A549 (cell line): ENCODE results near the gene TBL1X. TPM values are rescaled to one million over a fixed set of nuclear protein-coding genes. Genes with fewer than 3 reads are reported as not detected.

Experiments used
- ATAC-seq, 2 experiments: fragments of 200-7000 bp in 1 of 2; fragments of >200 bp in 1 of 2; cut with Nextera tagmentation in 1 of 2; cut with Tn5 transposase in 1 of 2; 3 replicates each; pipeline versions ENCODE4 v1.8.0 to v1.9.1; 2018 to 2020; ENCODE audit warnings: mild to moderate bottlenecking in 1 of 2, moderate library complexity in 1 of 2
- CTCF ChIA-PET: fragments of 300-600 bp; sonication (Branson Sonifier 250); formaldehyde crosslinking; extraction: SDS; loops from one replicate; lab custom pipeline; 2021; ENCODE audit warnings: antibody characterized with exemption, inconsistent platforms; lab: Yijun Ruan, JAX
- POLR2A ChIA-PET: fragments of 350-600 bp; formaldehyde crosslinking; extraction: SDS; loops from one replicate; lab custom pipeline; 2021; ENCODE audit warnings: antibody characterized with exemption, inconsistent platforms; lab: Yijun Ruan, JAX
- DNase-seq, 2 experiments: peaks; one replicate each; pipeline versions ENCODE4 v3.0.0 to v3.0.0-alpha.2; 2011 to 2016; ENCODE audit warnings: low read depth in 1 of 2, low spot score in 1 of 2
- FAIRE-seq: peaks from 2 replicates; lab custom pipeline; 2011; peaks lifted over from hg19 to GRCh38; lab: Jason Lieb, UNC
- H3K27ac ChIP-seq, 2 experiments: fragments of >200 bp; sonication (Bioruptor Twin); formaldehyde crosslinking; 3 replicates each; pipeline ENCODE4 v1.5.1; 2016 to 2017
- H3K4me1 ChIP-seq: fragments of >200 bp; sonication (Bioruptor Twin); formaldehyde crosslinking; 3 replicates; pipeline ENCODE4 v1.6.1; 2016
- H3K4me2 ChIP-seq: fragments of >200 bp; sonication (Bioruptor Twin); formaldehyde crosslinking; 3 replicates; pipeline ENCODE4 v1.6.1; 2016
- H3K4me3 ChIP-seq: fragments of >200 bp; sonication (Bioruptor Twin); formaldehyde crosslinking; 3 replicates; pipeline ENCODE4 v1.5.1; 2016
- H3K9me3 ChIP-seq: fragments of >200 bp; sonication (Bioruptor Twin); formaldehyde crosslinking; 3 replicates; pipeline ENCODE4 v1.6.1; 2016
- ATOH8 ChIP-seq: fragments of 250-450 bp; sonication (Bioruptor Pico); IDR thresholded peaks from 2 replicates; pipeline ENCODE4 v1.5.0; 2020; ENCODE audit warnings: low read depth, mild to moderate bottlenecking, moderate library complexity
- BCL3 ChIP-seq: fragments of >200 bp; sonication (Bioruptor Twin); formaldehyde crosslinking; IDR thresholded peaks from 3 replicates; pipeline ENCODE4 v1.6.1; 2016
- BHLHE40 ChIP-seq: IDR thresholded peaks from 2 replicates; pipeline ENCODE4 v1.6.1; 2012; ENCODE audit warnings: low read depth, low read length, inconsistent platforms
- CBX2 ChIP-seq: fragments of 200-600 bp; sonication (generic); IDR thresholded peaks from 2 replicates; pipeline ENCODE4 v1.6.1; 2016; ENCODE audit warnings: low read depth, mild to moderate bottlenecking, borderline replicate concordance
- CEBPB ChIP-seq, 2 experiments: fragments of >200 bp in 1 of 2; sonication (Bioruptor Twin) in 1 of 2; formaldehyde crosslinking in 1 of 2; IDR thresholded peaks; 2 replicates each; pipeline ENCODE4 v1.6.1; 2012 to 2016
- E2F6 ChIP-seq: IDR thresholded peaks from 2 replicates; pipeline ENCODE4 v1.6.1; 2012; ENCODE audit warnings: low read depth, borderline replicate concordance
- EHMT2 ChIP-seq: fragments of 200-600 bp; sonication (generic); IDR thresholded peaks from 2 replicates; pipeline ENCODE4 v1.6.1; 2016; ENCODE audit warnings: antibody characterized with exemption, low read depth, mild to moderate bottlenecking, moderate library complexity
- EP300 ChIP-seq, 2 experiments: fragments of >200 bp; sonication (Bioruptor Twin); formaldehyde crosslinking; IDR thresholded peaks; 2 replicates in 1 of 2; 3 replicates in 1 of 2; pipeline ENCODE4 v1.6.1; 2016 to 2017
- ESRRA ChIP-seq: fragments of 150-350 bp; IDR thresholded peaks from 2 replicates; pipeline ENCODE4 v1.6.1; 2014; ENCODE audit warnings: mild to moderate bottlenecking, low read length, borderline replicate concordance
- FOSB ChIP-seq: fragments of 250-450 bp; sonication (Bioruptor Pico); IDR thresholded peaks from 2 replicates; pipeline ENCODE4 v1.5.0; 2020; ENCODE audit warnings: mild to moderate bottlenecking, moderate library complexity
- FOSL2 ChIP-seq, 2 experiments: fragments of 450-650 bp in 1 of 2; fragments of >200 bp in 1 of 2; sonication (Bioruptor Twin) in 1 of 2; formaldehyde crosslinking; IDR thresholded peaks; 2 replicates each; pipeline versions ENCODE4 v1.5.0 to v1.6.1; 2016 to 2020; ENCODE audit warnings: mild to moderate bottlenecking in 1 of 2, moderate library complexity in 1 of 2
- FOXS1 ChIP-seq: fragments of 250-450 bp; sonication (Bioruptor Pico); IDR thresholded peaks from 2 replicates; pipeline ENCODE4 v1.5.0; 2020; ENCODE audit warnings: mild to moderate bottlenecking, moderate library complexity
- HOXA7 ChIP-seq: fragments of 250-450 bp; sonication (Bioruptor Pico); IDR thresholded peaks from 2 replicates; pipeline ENCODE4 v1.5.0; 2020; ENCODE audit warnings: mild to moderate bottlenecking, moderate library complexity
- JUNB ChIP-seq: fragments of >200 bp; sonication (Bioruptor Twin); formaldehyde crosslinking; IDR thresholded peaks from 2 replicates; pipeline ENCODE4 v1.6.1; 2016
- MAFK ChIP-seq: fragments of 450-650 bp; IDR thresholded peaks from 2 replicates; pipeline ENCODE4 v1.6.1; 2014; ENCODE audit not compliant: partially characterized antibody
- MAX ChIP-seq: IDR thresholded peaks from 2 replicates; pipeline ENCODE4 v1.6.1; 2012
- PHF8 ChIP-seq: fragments of 200-600 bp; sonication (generic); IDR thresholded peaks from 2 replicates; pipeline ENCODE4 v1.6.1; 2016; ENCODE audit warnings: low read depth, mild to moderate bottlenecking, antibody characterized with exemption, moderate library complexity, borderline replicate concordance
- RAD21 ChIP-seq, 2 experiments: fragments of >200 bp in 1 of 2; sonication (Bioruptor Twin) in 1 of 2; formaldehyde crosslinking in 1 of 2; IDR thresholded peaks in 1 of 2; conservative IDR thresholded peaks in 1 of 2; 2 replicates in 1 of 2; 3 replicates in 1 of 2; pipeline ENCODE4 v1.6.1; 2012 to 2018; ENCODE audit warnings: inconsistent platforms in 1 of 2
- RCOR1 ChIP-seq: fragments of 150-350 bp; IDR thresholded peaks from 2 replicates; pipeline ENCODE4 v1.6.1; 2014; ENCODE audit warnings: antibody characterized with exemption, low read length, low read depth
- TFCP2L1 ChIP-seq: fragments of 250-450 bp; sonication (Bioruptor Pico); IDR thresholded peaks from 2 replicates; pipeline ENCODE4 v1.5.0; 2021; ENCODE audit warnings: mild to moderate bottlenecking
- USF2 ChIP-seq: fragments of 450-650 bp; IDR thresholded peaks from 2 replicates; pipeline ENCODE4 v1.6.1; 2014; ENCODE audit warnings: antibody characterized with exemption
- ZC3H11A ChIP-seq: fragments of 450-650 bp; IDR thresholded peaks from 2 replicates; pipeline ENCODE4 v1.6.1; 2014; ENCODE audit warnings: antibody characterized with exemption, mild to moderate bottlenecking
- ZNF302 ChIP-seq: fragments of 250-450 bp; sonication (Bioruptor Pico); IDR thresholded peaks from 2 replicates; pipeline ENCODE4 v1.9.0; 2021; ENCODE audit warnings: inconsistent platforms, mild to moderate bottlenecking, moderate library complexity
- ZSCAN20 ChIP-seq: fragments of 250-450 bp; sonication (Bioruptor Pico); IDR thresholded peaks from 2 replicates; pipeline ENCODE4 v1.8.0; 2022; ENCODE audit warnings: mild to moderate bottlenecking, moderate library complexity
- WGBS: methylation state at CpG from one replicate; pipeline ENCODE4 v1.1.6; 2017; ENCODE audit errors: missing lambda C conversion rate; 5-methylcytosine and 5-hydroxymethylcytosine counted together
- polyA plus RNA-seq, 4 experiments: library from polyadenylated mRNA; depleted of rRNA in 3 of 4; stranded (reverse); fragments of >200 nt; fragmentation: RNase III in 1 of 4; extraction: RNeasy Plus Mini Kit Qiagen cat#74134 plus additional on column Dnase treatment in 1 of 4; gene quantifications; 2 replicates in 3 of 4; 3 replicates in 1 of 4; pipeline ENCODE4 v1.2.3, GENCODE V29; 2011 to 2017

Gene TBL1X
- polyA plus RNA-seq, 2 of the 4 experiments (the other 2 are of a cell fraction), result 14.6 to 18.0 TPM

- ATAC-seq (no peak), FAIRE-seq (no peak), DNase-seq (no peak)
- ChIA-PET POLR2A (no interaction called here), CTCF (no interaction called here)
- H3K4me1 ChIP-seq, result peaks cover 3% of the 10 kb centered on the region; the same call in 1 of the 3 replicates
- H3K27ac ChIP-seq, result no peak overlapping the region
- TF ChIP-seq BCL3, result no peak
- no peak for TF ChIP-seq E2F6
- TF ChIP-seq EP300 (IDR thresholded peaks at IDR 0.05), result no peak
- TF ChIP-seq FOSL2 (IDR thresholded peaks at IDR 0.05), result no peak
- TF ChIP-seq FOSL2 (CRISPR knock-in tag; IDR thresholded peaks at IDR 0.05), result no peak
- TF ChIP-seq ZNF302 (CRISPR knock-in tag), result no peak
- no peaks in the 10 kb centered on the region for H3K9me3 ChIP-seq
- H3K4me3 ChIP-seq, result no peak overlapping the region
- WGBS, result 85% methylated on average over 7 of the region's 7 CpGs
- no peak overlapping the region for H3K4me2 ChIP-seq
These were observed 161.5 kb downstream of the TBL1X start for GRCh38 chrX:9626379-9626778.

GRCh38 chrX:9627922-9628321 is 163.1 kb downstream of the TBL1X start:
- H3K4me2 ChIP-seq, result no peak overlapping the region
- ChIA-PET CTCF (interaction anchor here (0.6 kb wide), 1 partner anchor 484 kb away, joined by 3 read pairs; no protein-coding TSS in a partner anchor), POLR2A (no interaction called here)
- FAIRE-seq, result no peak
- no peak overlapping the region for H3K27ac ChIP-seq
- 25% methylated on average over 1 of the region's 1 CpG for WGBS
- H3K4me3 ChIP-seq, result no peak overlapping the region
- ATAC-seq, result no peak
- H3K4me1 ChIP-seq, result peaks cover 3% of the 10 kb centered on the region; the same call in 1 of the 3 replicates
- DNase-seq, result no peak
- TF ChIP-seq RCOR1, result no peak
- TF ChIP-seq FOXS1 (CRISPR knock-in tag), result no peak
- no peak for TF ChIP-seq CEBPB (IDR thresholded peaks at IDR 0.05)
- TF ChIP-seq BHLHE40, result no peak
- TF ChIP-seq ZSCAN20, result no peak
- TF ChIP-seq HOXA7 (CRISPR knock-in tag), result no peak
- TF ChIP-seq MAFK, result no peak
- no peak for TF ChIP-seq FOSL2 (IDR thresholded peaks at IDR 0.05)
- no peak for TF ChIP-seq FOSL2 (CRISPR knock-in tag; IDR thresholded peaks at IDR 0.05)
- no peaks in the 10 kb centered on the region for H3K9me3 ChIP-seq

GRCh38 chrX:9628779-9629493 is 164.1 kb downstream of the TBL1X start:
- H3K27ac ChIP-seq, result no peak overlapping the region
- H3K4me3 ChIP-seq, result no peak overlapping the region
- 82% methylated on average over 6 of the region's 6 CpGs for WGBS
- peaks cover 3% of the 10 kb centered on the region; the same call in 1 of the 3 replicates for H3K4me1 ChIP-seq
- POLR2A ChIA-PET, result no interaction called here
- no peak for TF ChIP-seq PHF8
- no peak for TF ChIP-seq RAD21 (conservative IDR thresholded peaks at IDR 0.05 in 1 of 2, IDR thresholded peaks at IDR 0.05 in 1 of 2)
- no peak for TF ChIP-seq JUNB
- no peak for TF ChIP-seq EHMT2
- TF ChIP-seq RCOR1, result no peak
- no peak for TF ChIP-seq ZC3H11A
- no peak for TF ChIP-seq MAX
- TF ChIP-seq USF2, result no peak
- TF ChIP-seq ESRRA, result no peak
- no peak for TF ChIP-seq TFCP2L1
- no peak for TF ChIP-seq FOSB (CRISPR knock-in tag)
- TF ChIP-seq E2F6, result no peak
- no peak for TF ChIP-seq ZNF302 (CRISPR knock-in tag)
- no peak for TF ChIP-seq CBX2
- no peak for TF ChIP-seq ATOH8 (CRISPR knock-in tag)
- TF ChIP-seq, all 56 proteins: peak for 0
- Histone ChIP-seq H3K4me2 (no peak overlapping the region), H3K9me3 (no peaks in the 10 kb centered on the region)
- ATAC-seq (no peak), DNase-seq (no peak), FAIRE-seq (peak; percentile 32)
- CTCF ChIA-PET, result no interaction called here
